Activated naive CD4-positive, alpha-beta T cell treated with Interleukin-2 at 50 U/mL for 16 hours (primary cell): Measurements from ENCODE around the gene CCDC78.
A peak's percentile ranks its signal among the peaks of the same experiment; 100 is the strongest.
"Not testable (repeated sequence)": the region's sequence is repeated elsewhere in the genome, so short reads cannot be mapped to it uniquely, and the experiment has no call there.

Experiments
- DNase-seq: peaks from one replicate; pipeline ENCODE4 v3.0.0-alpha.2; 2020

CCDC78 gene

GRCh38 chr16:691242-691641 is 35.0 kb downstream of the CCDC78 start:
- not testable (repeated sequence) for DNase-seq

- no peak for DNase-seq
Measured at GRCh38 chr16:689175-689897, 36.9 kb downstream of the CCDC78 start.

GRCh38 chr16:687499-687898 is 38.7 kb downstream of the CCDC78 start:
- DNase-seq, result no peak

- DNase-seq, result no peak
Measured at GRCh38 chr16:686459-687260, 39.6 kb downstream of the CCDC78 start.

- DNase-seq, result no peak
Measured at GRCh38 chr16:685967-686366, 40.3 kb downstream of the CCDC78 start.

- no peak for DNase-seq
Measured at GRCh38 chr16:684961-685696, 41.1 kb downstream of the CCDC78 start.

- peak; percentile 99 for DNase-seq
Measured at GRCh38 chr16:684071-684794, 42.0 kb downstream of the CCDC78 start, which contains the start of gene JMJD8. Gene JMJD8, minus strand, starts transcription at chr16:684334. Its CDS starts 15 bp downstream, at chr16:684319.

- no peak for DNase-seq
Measured at GRCh38 chr16:683396-684070, 42.7 kb downstream of the CCDC78 start.

- DNase-seq, result no peak
Measured at GRCh38 chr16:682493-683395, 43.5 kb downstream of the CCDC78 start.

GRCh38 chr16:681746-682427 is 44.4 kb downstream of the CCDC78 start:
- no peak for DNase-seq

- DNase-seq, result no peak
Measured at GRCh38 chr16:680967-681745, 45.1 kb downstream of the CCDC78 start.

- no peak for DNase-seq
Measured at GRCh38 chr16:680625-680945, 45.7 kb downstream of the CCDC78 start.

- DNase-seq, result peak; percentile 88
Measured at GRCh38 chr16:679814-680624, 46.2 kb downstream of the CCDC78 start, which contains the start of gene STUB1. Gene STUB1, plus strand, starts transcription at chr16:680410. Its CDS starts 116 bp downstream, at chr16:680526.

GRCh38 chr16:678858-679813 is 47.1 kb downstream of the CCDC78 start:
- peak; percentile 53 for DNase-seq

GRCh38 chr16:678209-678857 is 47.9 kb downstream of the CCDC78 start:
- no peak for DNase-seq

GRCh38 chr16:677316-678190 is 48.7 kb downstream of the CCDC78 start:
- DNase-seq, result no peak
